Adrenal gland (tissue), 12 donors: ENCODE data around the gene SPA17. TPM values are rescaled to one million over a fixed set of nuclear protein-coding genes. Genes with fewer than 3 reads are reported as not detected.

Source experiments
- DNase-seq, 7 donors: peaks; one replicate each; pipeline ENCODE4 v3.0.0-alpha.2; 2019 to 2020
- H3K27ac ChIP-seq, 5 donors: fragments of 200-600 bp; sonication (generic) in 4 of 5; 1 replicate in 3 of 5; 2 replicates in 2 of 5; pipeline versions ENCODE4 v1.5.1 to v1.8.0; 2016 to 2020; ENCODE audit warnings: mild to moderate bottlenecking in 1 of 5
- H3K27me3 ChIP-seq: fragments of 200-600 bp; 2 replicates; pipeline ENCODE4 v1.8.0; 2021
- H3K36me3 ChIP-seq, 2 donors: fragments of 200-600 bp; replicated peaks in 1 of 2; 1 replicate in 1 of 2; 2 replicates in 1 of 2; pipeline versions ENCODE4 v1.5.1 to v1.8.0; 2018 to 2022
- H3K4me1 ChIP-seq, 2 donors: fragments of 200-600 bp; replicated peaks in 1 of 2; 1 replicate in 1 of 2; 2 replicates in 1 of 2; pipeline versions ENCODE4 v1.5.1 to v1.8.0; 2018 to 2021
- H3K4me3 ChIP-seq, 4 donors: fragments of 200-600 bp; sonication (generic) in 3 of 4; one replicate each; pipeline ENCODE4 v1.5.1; 2016 to 2018
- H3K9me3 ChIP-seq, 3 donors: fragments of 200-600 bp; sonication (generic) in 1 of 3; replicated peaks in 1 of 3; 1 replicate in 2 of 3; 2 replicates in 1 of 3; pipeline versions ENCODE4 v1.5.1 to v1.8.0; 2016 to 2021
- POLR2A ChIP-seq, 2 donors: fragments of 450-650 bp; IDR thresholded peaks; one replicate each; pipeline ENCODE4 v1.6.1; 2017; ENCODE audit warnings: antibody characterized with exemption in 2 of 2, mild to moderate bottlenecking in 2 of 2, moderate library complexity in 1 of 2
- WGBS, 4 donors: extraction: QIAGEN DNeasy Blood & Tissue Kit in 2 of 4; methylation state at CpG; one replicate each; pipeline versions ENCODE4 v1.1.5 to v1.1.7; 2013 to 2017; 5-methylcytosine and 5-hydroxymethylcytosine counted together
- intact Hi-C, 2 donors: fragments of 100-400 bp; cut with DNase I; formaldehyde crosslinking; loops; one replicate each; pipeline versions ENCODE4 v1.14.1 to v1.15.0; 2022 to 2023
- polyA plus RNA-seq, 3 donors: library from polyadenylated mRNA; stranded (reverse); fragments of 200-250 nt in 2 of 3; fragments of 350-450 nt in 1 of 3; fragmentation: Illumina TruSeq in 1 of 3; extraction: RNeasy Lipid Tissue Mini Kit (QIAGEN cat#74804) in 1 of 3; gene quantifications; one replicate each; pipeline ENCODE4 v1.2.3, GENCODE V29; 2013 to 2014
- total RNA-seq, 9 donors: library from RNA; depleted of rRNA in 4 of 9; stranded (reverse); fragments of >200 nt in 4 of 9; fragments of 120-200 nt in 1 of 9; fragmentation: NEBNext Ultra II Directional in 1 of 9; extraction: Animal tissue kit (Norgen Biotek cat#: 25700) in 1 of 9; gene quantifications; one replicate each; pipeline versions ENCODE4 v1.1.0 to v1.2.4, GENCODE V29; 2013 to 2023
- TF ChIP-seq, protein P1 (sequence below), 6 experiments: fragments of 450-650 bp in 4 of 6; fragments of 200-600 bp in 2 of 6; sonication (generic) in 1 of 6; IDR thresholded peaks; 1 replicate in 5 of 6; 2 replicates in 1 of 6; pipeline versions ENCODE4 v1.5.1 to v1.8.0; 2016 to 2021; ENCODE audit warnings: antibody characterized with exemption in 6 of 6, mild to moderate bottlenecking in 2 of 6, moderate library complexity in 1 of 6
- donor health status: healthy with polysubstance abuse.
- donor health status: Bipolar disorder and iron deficiency.
- donor health status: DM: yes; HTN: yes; CAD: no.
- donor health status: DM: no; HTN: no; CAD: no.
- donor health status: DM: no; HTN: no; CAD: no.
- donor health status: DM: yes; HTN: yes; CAD: no.

The SPA17 gene
- total and polyA plus RNA-seq, 12 donors: 1.3 to 14.8 (median 3.7) TPM

DNA sequence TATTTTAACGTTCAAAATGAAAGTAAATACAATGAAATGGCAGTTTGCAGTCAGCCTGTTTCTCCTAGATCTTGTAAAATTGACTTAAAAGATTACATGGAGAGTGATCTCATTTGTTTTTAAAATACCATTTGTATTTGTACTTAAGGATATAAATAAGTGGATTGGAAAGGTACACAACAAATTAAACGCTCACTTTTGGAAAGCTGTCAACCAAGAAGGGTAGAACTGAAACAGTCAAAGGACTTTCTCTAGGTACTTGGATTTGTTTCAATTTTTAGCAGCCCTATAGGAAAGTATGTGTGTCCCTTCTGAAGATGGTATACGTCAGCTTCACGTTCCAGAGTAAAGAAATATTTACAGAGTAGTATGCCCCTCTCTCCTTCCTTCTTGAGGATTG, 43.7 kb upstream of the SPA17 start:
- Histone ChIP-seq H3K4me1 (peaks cover 0 to 8% of the 10 kb centered on the region in 2 donors), H3K27me3 (no peaks in the 10 kb centered on the region), H3K36me3 (peaks cover 0 to 82% of the 10 kb centered on the region in 2 donors), H3K9me3 (no peaks in the 10 kb centered on the region), H3K27ac (no peak overlapping the region), H3K4me3 (no peak overlapping the region)
- WGBS, 4 donors: 85 to 93% (median 90%) methylated on average over 4 of the region's 4 CpGs
- DNase-seq: no peak
- no peak for TF ChIP-seq POLR2A (IDR thresholded peaks at IDR 0.05)
- TF ChIP-seq, protein P1, sequence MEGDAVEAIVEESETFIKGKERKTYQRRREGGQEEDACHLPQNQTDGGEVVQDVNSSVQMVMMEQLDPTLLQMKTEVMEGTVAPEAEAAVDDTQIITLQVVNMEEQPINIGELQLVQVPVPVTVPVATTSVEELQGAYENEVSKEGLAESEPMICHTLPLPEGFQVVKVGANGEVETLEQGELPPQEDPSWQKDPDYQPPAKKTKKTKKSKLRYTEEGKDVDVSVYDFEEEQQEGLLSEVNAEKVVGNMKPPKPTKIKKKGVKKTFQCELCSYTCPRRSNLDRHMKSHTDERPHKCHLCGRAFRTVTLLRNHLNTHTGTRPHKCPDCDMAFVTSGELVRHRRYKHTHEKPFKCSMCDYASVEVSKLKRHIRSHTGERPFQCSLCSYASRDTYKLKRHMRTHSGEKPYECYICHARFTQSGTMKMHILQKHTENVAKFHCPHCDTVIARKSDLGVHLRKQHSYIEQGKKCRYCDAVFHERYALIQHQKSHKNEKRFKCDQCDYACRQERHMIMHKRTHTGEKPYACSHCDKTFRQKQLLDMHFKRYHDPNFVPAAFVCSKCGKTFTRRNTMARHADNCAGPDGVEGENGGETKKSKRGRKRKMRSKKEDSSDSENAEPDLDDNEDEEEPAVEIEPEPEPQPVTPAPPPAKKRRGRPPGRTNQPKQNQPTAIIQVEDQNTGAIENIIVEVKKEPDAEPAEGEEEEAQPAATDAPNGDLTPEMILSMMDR (IDR thresholded peaks at IDR 0.05): no peak
- intact Hi-C loops: no loop called here

DNA sequence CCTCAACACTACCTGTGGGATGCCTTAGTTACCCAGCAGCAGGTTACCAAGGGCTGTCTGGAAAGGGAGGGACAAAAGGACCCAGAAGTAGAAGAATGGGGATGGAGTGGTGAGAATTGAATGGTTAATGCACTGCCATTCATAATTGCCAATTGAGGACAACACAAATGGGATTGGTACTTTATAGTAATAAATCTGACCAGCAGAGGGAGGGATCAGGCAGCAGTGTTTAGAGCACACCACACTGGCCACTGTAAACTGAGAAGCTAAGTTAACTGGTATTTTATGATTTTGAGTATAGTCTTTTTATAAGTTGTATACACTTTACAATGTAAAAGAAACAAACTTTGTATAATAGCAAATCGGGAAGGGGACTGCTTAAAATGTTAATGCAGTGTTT, 40.3 kb upstream of the SPA17 start:
- H3K27me3 ChIP-seq: no peaks in the 10 kb centered on the region
- no peak overlapping the region for H3K4me3 ChIP-seq
- no peaks in the 10 kb centered on the region for H3K9me3 ChIP-seq
- H3K36me3 ChIP-seq: peaks cover 0 to 84% of the 10 kb centered on the region in 2 donors
- WGBS, 4 donors: 79 to 88% (median 80%) methylated on average over 1 of the region's 1 CpG
- DNase-seq: no peak
- intact Hi-C loops: no loop called here
- H3K27ac ChIP-seq: no peak overlapping the region
- TF ChIP-seq, protein P1 (IDR thresholded peaks at IDR 0.05): peak in 1 of 6 experiments; percentile 20
- TF ChIP-seq POLR2A (IDR thresholded peaks at IDR 0.05): no peak
- H3K4me1 ChIP-seq: no peaks in the 10 kb centered on the region

DNA sequence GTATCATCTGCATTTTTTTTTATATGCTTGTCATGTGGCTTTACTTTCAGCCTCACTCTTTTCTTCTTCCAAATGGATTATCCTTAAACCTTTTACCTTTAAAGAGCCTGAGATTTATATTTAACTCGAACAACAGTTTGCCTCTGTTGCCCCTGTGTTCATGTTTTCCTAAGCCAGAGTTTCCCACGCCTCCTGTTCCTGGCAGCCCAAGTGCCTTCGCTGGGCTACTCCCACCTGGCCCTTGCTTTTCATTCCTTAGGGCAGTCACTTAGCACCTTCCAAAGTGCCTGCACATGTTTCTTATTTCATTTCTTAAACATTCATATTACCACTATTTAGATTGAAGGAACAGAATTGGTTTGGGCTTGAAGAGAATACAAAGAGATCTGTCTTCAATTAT, 37.8 kb upstream of the SPA17 start:
- TF ChIP-seq, protein P1 (IDR thresholded peaks at IDR 0.05): no peak
- 83 to 87% (median 87%) methylated on average over 3 of the region's 3 CpGs for WGBS, 4 donors
- intact Hi-C loops: no loop called here
- Histone ChIP-seq H3K27me3 (no peaks in the 10 kb centered on the region), H3K9me3 (no peaks in the 10 kb centered on the region), H3K4me3 (no peak overlapping the region), H3K36me3 (peaks cover 0 to 78% of the 10 kb centered on the region in 2 donors), H3K27ac (no peak overlapping the region), H3K4me1 (no peaks in the 10 kb centered on the region)
- no peak for DNase-seq

DNA sequence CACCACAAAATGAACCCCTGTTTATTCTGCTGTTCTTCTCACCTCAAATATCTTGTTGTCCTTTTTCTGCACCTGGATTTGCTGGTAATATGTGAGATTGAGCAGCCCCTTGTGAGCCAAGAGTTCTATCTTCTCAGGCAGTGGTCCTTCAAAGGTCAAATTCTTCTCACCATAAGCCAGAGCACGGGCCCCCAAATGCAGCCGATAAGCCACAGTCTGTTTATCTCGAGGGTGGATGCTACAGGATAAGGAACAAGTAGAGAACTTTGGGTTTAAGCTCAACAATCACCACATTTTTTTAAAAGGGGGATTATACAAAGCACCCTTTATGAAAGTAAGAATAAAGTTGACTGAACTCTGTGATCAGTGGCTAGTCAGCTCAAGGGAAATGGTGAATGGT, 35.2 kb upstream of the SPA17 start:
- no peak for TF ChIP-seq POLR2A (IDR thresholded peaks at IDR 0.05)
- TF ChIP-seq, protein P1 (IDR thresholded peaks at IDR 0.05): no peak
- Histone ChIP-seq H3K9me3 (no peaks in the 10 kb centered on the region), H3K4me3 (no peak overlapping the region), H3K27me3 (no peaks in the 10 kb centered on the region), H3K27ac (no peak overlapping the region), H3K4me1 (no peaks in the 10 kb centered on the region), H3K36me3 (peaks cover 0 to 52% of the 10 kb centered on the region in 2 donors)
- WGBS, 4 donors: 88 to 96% (median 91%) methylated on average over 3 of the region's 3 CpGs
- no peak for DNase-seq
- intact Hi-C loops: no loop called here
